Smooth muscle cell (in vitro differentiated cells): ENCODE data around the gene MRPS7. TPM values are rescaled to one million over a fixed set of nuclear protein-coding genes. Genes with fewer than 3 reads are reported as not detected.
A peak's percentile ranks its signal among the peaks of the same experiment; 100 is the strongest.

Source experiments
- DNase-seq: peaks from one replicate; lab custom pipeline; 2025; ENCODE audit not compliant: unreplicated experiment; lab: John Stamatoyannopoulos, UW
- H2AFZ ChIP-seq: fragments of 200-600 bp; sonication (generic); 2 replicates; pipeline ENCODE4 v1.6.0; 2016; ENCODE audit warnings: antibody characterized with exemption, low read depth, mild to moderate bottlenecking
- H3F3A ChIP-seq: fragments of 200-600 bp; sonication (generic); 2 replicates; pipeline ENCODE4 v1.6.0; 2017; ENCODE audit warnings: antibody characterized with exemption, low read depth
- H3K27ac ChIP-seq: fragments of 200-600 bp; sonication (generic); 2 replicates; pipeline ENCODE4 v1.5.1; 2016; ENCODE audit warnings: low read depth, mild to moderate bottlenecking
- H3K27me3 ChIP-seq: fragments of 200-600 bp; sonication (generic); 2 replicates; pipeline ENCODE4 v1.6.1; 2016; ENCODE audit warnings: low read depth, mild to moderate bottlenecking
- H3K36me3 ChIP-seq: fragments of 200-600 bp; sonication (generic); 2 replicates; pipeline ENCODE4 v1.5.1; 2016; ENCODE audit warnings: low read depth
- H3K4me1 ChIP-seq: fragments of 200-600 bp; sonication (generic); 2 replicates; pipeline ENCODE4 v1.5.1; 2016; ENCODE audit warnings: low read depth
- H3K4me2 ChIP-seq: fragments of 200-600 bp; sonication (generic); 2 replicates; pipeline ENCODE4 v1.6.0; 2016; ENCODE audit warnings: mild to moderate bottlenecking
- H3K4me3 ChIP-seq: fragments of 200-600 bp; sonication (generic); 2 replicates; pipeline ENCODE4 v1.5.1; 2016; ENCODE audit warnings: mild to moderate bottlenecking
- H3K79me2 ChIP-seq: fragments of 200-600 bp; sonication (generic); 2 replicates; pipeline ENCODE4 v1.6.0; 2016; ENCODE audit warnings: low read depth, mild to moderate bottlenecking
- H3K9ac ChIP-seq: fragments of 200-600 bp; sonication (generic); 2 replicates; pipeline ENCODE4 v1.6.0; 2016; ENCODE audit warnings: low read depth
- H3K9me3 ChIP-seq: fragments of 200-600 bp; sonication (generic); replicated peaks from 2 replicates; pipeline ENCODE4 v1.5.1; 2016; ENCODE audit warnings: low read depth
- H4K20me1 ChIP-seq: fragments of 200-600 bp; sonication (generic); 2 replicates; pipeline ENCODE4 v1.6.0; 2016; ENCODE audit warnings: low read depth
- WGBS: methylation state at CpG from one replicate; pipeline ENCODE4 v1.1.7; 2016; ENCODE audit warnings: low lambda C conversion rate; 5-methylcytosine and 5-hydroxymethylcytosine counted together
- polyA plus RNA-seq: library from polyadenylated mRNA; unstranded; fragments of >200 nt; fragmentation: Nextera tagmentation; extraction: Ambion mirVana; gene quantifications from 2 replicates; pipeline ENCODE4 v1.2.1, GENCODE V29; 2016
- total RNA-seq: library from RNA; depleted of rRNA; stranded (reverse); fragments of >200 nt; gene quantifications from 2 replicates; pipeline ENCODE4 v1.2.3, GENCODE V29; 2014
- TF ChIP-seq, protein P1 (sequence below): fragments of 200-600 bp; sonication (generic); IDR thresholded peaks from 2 replicates; pipeline ENCODE4 v1.5.1; 2017; ENCODE audit warnings: borderline replicate concordance, mild to moderate bottlenecking, antibody characterized with exemption; ENCODE audit not compliant: insufficient read depth, poor library complexity, severe bottlenecking

The MRPS7 gene
- total and polyA plus RNA-seq, 2 experiments from 2014 or later = 35.1 to 97.2 TPM

DNA sequence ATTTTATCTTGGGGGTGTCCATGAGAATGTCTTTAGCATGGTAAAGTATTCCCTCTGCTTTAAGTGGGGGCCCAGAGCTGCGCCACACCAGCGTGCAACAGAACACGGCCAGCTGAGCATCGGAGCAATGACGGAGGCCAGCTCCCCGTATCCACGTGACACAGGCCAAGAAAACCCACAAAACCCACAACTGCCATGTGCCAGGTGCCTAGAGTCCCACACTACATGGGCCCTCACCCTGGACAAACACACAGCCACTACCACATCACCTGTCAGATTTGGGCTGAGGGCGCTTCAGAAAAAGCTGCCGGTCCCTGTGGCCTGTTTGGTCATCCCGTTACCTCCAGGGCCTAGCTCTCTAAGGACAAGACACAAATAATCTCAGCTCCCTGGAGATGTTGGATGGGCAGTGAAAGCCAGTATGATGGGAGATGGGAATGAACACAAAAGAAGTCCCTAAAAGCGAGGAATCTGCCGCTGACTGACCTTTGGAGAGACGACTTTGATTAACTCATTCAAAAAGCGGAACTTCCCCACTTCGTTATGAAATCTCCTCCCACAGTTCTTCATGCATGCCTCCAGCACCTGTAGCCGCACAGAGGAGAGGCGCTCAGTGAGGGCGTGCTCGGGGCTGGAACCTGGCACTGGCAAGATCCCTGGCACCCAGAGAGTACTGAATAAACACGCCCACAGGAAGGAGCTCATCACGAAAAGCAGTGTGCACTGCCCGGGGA is 17.4 kb upstream of the MRPS7 start:
- no peak overlapping the region for H3K4me2 ChIP-seq
- no peak for DNase-seq
- WGBS = 98% methylated on average over 22 of the region's 22 CpGs
- H4K20me1 ChIP-seq = peaks cover 20% of the 10 kb centered on the region
- H3F3A ChIP-seq = no peaks in the 10 kb centered on the region
- H3K4me3 ChIP-seq = no peak overlapping the region
- TF ChIP-seq, protein P1, sequence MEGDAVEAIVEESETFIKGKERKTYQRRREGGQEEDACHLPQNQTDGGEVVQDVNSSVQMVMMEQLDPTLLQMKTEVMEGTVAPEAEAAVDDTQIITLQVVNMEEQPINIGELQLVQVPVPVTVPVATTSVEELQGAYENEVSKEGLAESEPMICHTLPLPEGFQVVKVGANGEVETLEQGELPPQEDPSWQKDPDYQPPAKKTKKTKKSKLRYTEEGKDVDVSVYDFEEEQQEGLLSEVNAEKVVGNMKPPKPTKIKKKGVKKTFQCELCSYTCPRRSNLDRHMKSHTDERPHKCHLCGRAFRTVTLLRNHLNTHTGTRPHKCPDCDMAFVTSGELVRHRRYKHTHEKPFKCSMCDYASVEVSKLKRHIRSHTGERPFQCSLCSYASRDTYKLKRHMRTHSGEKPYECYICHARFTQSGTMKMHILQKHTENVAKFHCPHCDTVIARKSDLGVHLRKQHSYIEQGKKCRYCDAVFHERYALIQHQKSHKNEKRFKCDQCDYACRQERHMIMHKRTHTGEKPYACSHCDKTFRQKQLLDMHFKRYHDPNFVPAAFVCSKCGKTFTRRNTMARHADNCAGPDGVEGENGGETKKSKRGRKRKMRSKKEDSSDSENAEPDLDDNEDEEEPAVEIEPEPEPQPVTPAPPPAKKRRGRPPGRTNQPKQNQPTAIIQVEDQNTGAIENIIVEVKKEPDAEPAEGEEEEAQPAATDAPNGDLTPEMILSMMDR = no peak
- no peak overlapping the region for H3K27ac ChIP-seq
- no peak overlapping the region for H2AFZ ChIP-seq
- no peaks in the 10 kb centered on the region for H3K4me1 ChIP-seq
- no peaks in the 10 kb centered on the region for H3K9me3 ChIP-seq
- no peaks in the 10 kb centered on the region for H3K27me3 ChIP-seq
- peaks cover 20% of the 10 kb centered on the region for H3K79me2 ChIP-seq
- H3K36me3 ChIP-seq = no peaks in the 10 kb centered on the region
- H3K9ac ChIP-seq = no peak overlapping the region

DNA sequence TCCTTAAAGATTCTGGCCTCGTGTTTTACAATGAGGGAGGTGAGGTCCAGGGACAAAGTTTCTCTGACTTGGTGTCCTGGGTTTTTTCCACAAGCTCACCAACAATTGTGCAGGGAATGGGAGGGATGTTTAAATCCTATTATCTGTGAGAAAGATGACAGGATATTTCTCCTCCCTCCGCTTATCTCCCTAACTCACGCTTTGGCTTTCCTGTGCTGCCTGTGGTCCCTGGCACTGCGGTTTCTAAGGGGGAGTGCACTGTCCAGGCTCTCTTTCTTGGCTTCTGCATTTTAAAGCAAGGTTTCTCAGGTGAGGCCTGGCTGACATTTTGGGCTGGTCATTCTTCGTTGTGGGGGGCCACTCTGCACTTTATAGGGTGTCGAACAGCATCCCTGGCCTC is 16.7 kb upstream of the MRPS7 start:
- no peaks in the 10 kb centered on the region for H3K27me3 ChIP-seq
- H3K4me3 ChIP-seq = no peak overlapping the region
- no peaks in the 10 kb centered on the region for H3K9me3 ChIP-seq
- no peak for DNase-seq
- TF ChIP-seq, protein P1 = no peak
- no peak overlapping the region for H3K9ac ChIP-seq
- no peaks in the 10 kb centered on the region for H3K36me3 ChIP-seq
- H3K27ac ChIP-seq = no peak overlapping the region
- H3K4me1 ChIP-seq = no peaks in the 10 kb centered on the region
- peaks cover 27% of the 10 kb centered on the region for H4K20me1 ChIP-seq
- peaks cover 21% of the 10 kb centered on the region for H3K79me2 ChIP-seq
- 97% methylated on average over 6 of the region's 6 CpGs for WGBS
- H3K4me2 ChIP-seq = no peak overlapping the region
- H2AFZ ChIP-seq = no peak overlapping the region
- H3F3A ChIP-seq = no peaks in the 10 kb centered on the region

DNA sequence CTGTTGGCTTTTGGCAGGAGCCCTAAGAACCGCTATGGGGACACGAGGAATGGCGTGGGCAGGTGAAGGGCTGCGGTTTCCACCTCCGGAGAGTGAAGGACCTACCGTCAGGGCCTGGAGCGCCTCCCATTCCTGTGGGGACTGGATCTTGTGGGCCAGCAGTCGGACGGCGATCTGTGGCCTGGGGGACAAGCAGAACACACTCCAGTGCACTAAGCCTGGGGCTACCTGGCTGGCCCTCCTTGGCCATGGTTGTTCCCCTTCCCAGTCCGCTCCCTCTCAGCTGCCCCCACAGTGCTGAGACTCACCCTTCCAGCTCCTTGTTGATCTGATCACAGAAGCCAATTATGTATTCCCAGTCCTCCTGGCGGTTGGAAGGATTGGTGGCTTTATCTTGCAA is 15.3 kb upstream of the MRPS7 start:
- Histone ChIP-seq H3K4me2 (no peak overlapping the region), H3K36me3 (no peaks in the 10 kb centered on the region), H3K4me1 (no peaks in the 10 kb centered on the region), H3K27me3 (no peaks in the 10 kb centered on the region), H2AFZ (no peak overlapping the region), H3K79me2 (peaks cover 29% of the 10 kb centered on the region), H3K4me3 (no peak overlapping the region), H3K27ac (no peak overlapping the region), H3K9ac (no peak overlapping the region), H4K20me1 (peaks cover 41% of the 10 kb centered on the region), H3F3A (no peaks in the 10 kb centered on the region), H3K9me3 (no peaks in the 10 kb centered on the region)
- TF ChIP-seq, protein P1 = no peak
- 93% methylated on average over 12 of the region's 12 CpGs for WGBS
- DNase-seq = no peak

DNA sequence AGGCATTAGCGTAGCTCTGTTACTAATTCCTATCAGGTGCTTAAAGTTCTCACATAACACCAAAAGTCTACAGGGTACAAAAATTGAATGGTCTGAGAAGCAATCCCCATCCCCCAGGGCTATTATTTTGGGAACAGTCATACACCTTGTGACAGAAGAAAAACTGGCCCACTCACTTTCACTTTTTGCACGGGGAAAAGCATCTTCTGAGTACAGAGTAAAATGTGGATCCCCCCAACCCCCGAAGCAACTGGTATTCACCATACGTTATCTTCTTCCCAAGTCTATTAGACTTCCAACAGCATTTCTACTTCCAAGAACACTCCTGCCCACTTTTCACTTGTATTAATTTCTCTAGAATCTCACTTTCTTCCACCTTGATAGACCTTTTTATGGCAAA is 12.1 kb upstream of the MRPS7 start:
- Histone ChIP-seq H3K27me3 (no peaks in the 10 kb centered on the region), H3K27ac (peak overlapping the region; percentile 58), H3K79me2 (peaks cover 38% of the 10 kb centered on the region), H3K36me3 (no peaks in the 10 kb centered on the region), H3K4me3 (no peak overlapping the region), H3K4me2 (peak overlapping the region; percentile 48), H3K4me1 (no peaks in the 10 kb centered on the region), H3K9me3 (no peaks in the 10 kb centered on the region), H3F3A (no peaks in the 10 kb centered on the region), H4K20me1 (peaks cover 57% of the 10 kb centered on the region), H2AFZ (no peak overlapping the region), H3K9ac (peak overlapping the region; percentile 4)
- TF ChIP-seq, protein P1 = no peak
- no peak for DNase-seq
- WGBS = 77% methylated on average over 4 of the region's 4 CpGs
